Gastrocnemius medialis (tissue), 4 donors: ENCODE measurements around the gene TYW1B. TPM values are rescaled to one million over a fixed set of nuclear protein-coding genes. Genes with fewer than 3 reads are reported as not detected.
"Not testable (repeated sequence)": the region's sequence is repeated elsewhere in the genome, so short reads cannot be mapped to it uniquely, and the experiment has no call there.

Experiments
- ATAC-seq, 2 donors: fragments of 150-250 bp; one replicate each; pipeline ENCODE4 v1.9.1; 2016
- DNase-seq, 2 donors: peaks; one replicate each; pipeline ENCODE4 v3.0.0-alpha.2; 2019
- H3K27ac ChIP-seq, 4 donors: fragments of 200-600 bp; sonication (generic); 1 replicate in 1 of 4; 2 replicates in 3 of 4; pipeline ENCODE4 v1.5.1; 2016 to 2018; ENCODE audit warnings: mild to moderate bottlenecking in 2 of 4, moderate library complexity in 1 of 4
- H3K27me3 ChIP-seq, 3 donors: fragments of 200-600 bp; sonication (generic) in 2 of 3; 1 replicate in 1 of 3; 2 replicates in 2 of 3; pipeline versions ENCODE4 v1.5.1 to v1.6.0; 2016 to 2019; ENCODE audit warnings: mild to moderate bottlenecking in 1 of 3, moderate library complexity in 1 of 3
- H3K36me3 ChIP-seq, 2 donors: fragments of 200-600 bp; sonication (generic) in 1 of 2; one replicate each; pipeline ENCODE4 v1.5.1; 2017 to 2018
- H3K4me1 ChIP-seq, 2 donors: fragments of 200-600 bp; sonication (generic) in 1 of 2; one replicate each; pipeline ENCODE4 v1.5.1; 2016 to 2017; ENCODE audit warnings: mild to moderate bottlenecking in 2 of 2
- H3K4me3 ChIP-seq, 4 donors: fragments of 200-600 bp; sonication (generic) in 3 of 4; 1 replicate in 1 of 4; 2 replicates in 3 of 4; pipeline ENCODE4 v1.5.1; 2016 to 2019; ENCODE audit warnings: mild to moderate bottlenecking in 2 of 4
- H3K9me3 ChIP-seq, 3 donors: fragments of 200-600 bp; sonication (generic) in 2 of 3; 1 replicate in 1 of 3; 2 replicates in 2 of 3; pipeline ENCODE4 v1.5.1; 2016 to 2019
- CTCF ChIP-seq, 5 experiments: fragments of 450-650 bp in 3 of 5; fragments of 200-600 bp in 2 of 5; sonication (generic) in 2 of 5; IDR thresholded peaks in 4 of 5; conservative IDR thresholded peaks in 1 of 5; 1 replicate in 4 of 5; 2 replicates in 1 of 5; pipeline ENCODE4 v1.5.1; 2016 to 2019; ENCODE audit warnings: antibody characterized with exemption in 5 of 5, mild to moderate bottlenecking in 3 of 5, moderate library complexity in 3 of 5
- POLR2A ChIP-seq, 2 donors: fragments of 450-650 bp; IDR thresholded peaks; one replicate each; pipeline ENCODE4 v1.6.1; 2017; ENCODE audit warnings: antibody characterized with exemption in 2 of 2, mild to moderate bottlenecking in 2 of 2, moderate library complexity in 2 of 2
- in situ Hi-C, 4 donors: fragments of 200-750 bp; cut with MboI; loops; one replicate each; pipeline versions ENCODE4 v1.15.0 to v1.8.0; 2017; ENCODE audit warnings: low sequenced_read_pairs in 4 of 4
- intact Hi-C: fragments of 100-400 bp; cut with DNase I; formaldehyde crosslinking; loops from one replicate; pipeline ENCODE4 v1.15.1; 2023; ENCODE audit warnings: low total_unique reads
- total RNA-seq, 4 donors: library from RNA; depleted of rRNA; stranded (reverse); fragments of >200 nt; gene quantifications; one replicate each; pipeline versions ENCODE4 v1.1.0 to v1.2.3, GENCODE V29; 2016

TYW1B gene
- total RNA-seq, 4 donors from 2014 or later, result 2.5 to 6.0 (median 2.9) TPM

- in situ Hi-C loops, result loop anchor here in 1 of 4 donors (25.0 kb wide), 1 partner anchor 95 kb away; no protein-coding TSS in a partner anchor
- peaks cover 0 to 11% of the 10 kb centered on the region in 2 donors for H3K36me3 ChIP-seq
- DNase-seq, H3K27ac ChIP-seq, intact Hi-C loops, ATAC-seq, H3K4me1 ChIP-seq, H3K4me3 ChIP-seq, H3K9me3 ChIP-seq, H3K27me3 ChIP-seq: not testable (repeated sequence)
Measured at GRCh38 chr7:72817661-72818060, 10.3 kb downstream of the TYW1B start.

GRCh38 chr7:72816370-72817157 lies 11.4 kb downstream of the TYW1B start:
- in situ Hi-C loops, result loop anchor here in 1 of 4 donors (25.0 kb wide), 1 partner anchor 96 kb away; no protein-coding TSS in a partner anchor

DNA sequence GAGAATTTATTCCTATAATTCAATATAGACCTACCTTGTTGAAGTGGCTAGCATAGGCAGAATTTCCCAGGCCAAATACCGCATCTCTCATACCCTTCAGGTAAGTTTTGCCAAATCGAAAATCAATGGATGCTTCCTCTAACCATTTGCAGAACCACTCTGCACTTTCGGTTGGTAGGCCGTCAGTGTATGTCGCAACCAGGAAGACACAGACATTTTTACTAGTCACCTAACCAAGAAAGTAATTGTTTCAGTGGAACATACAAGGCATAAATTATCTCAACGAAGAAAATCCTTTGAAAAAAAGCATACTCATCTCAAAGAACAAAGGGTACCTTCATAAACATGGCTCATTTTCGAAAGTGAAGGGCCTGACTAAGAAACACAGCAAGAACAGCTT lies 17.6 kb downstream of the TYW1B start:
- ATAC-seq, DNase-seq, H3K4me3 ChIP-seq, H3K4me1 ChIP-seq, H3K27me3 ChIP-seq, H3K27ac ChIP-seq, intact Hi-C loops, H3K9me3 ChIP-seq: not testable (repeated sequence)
- in situ Hi-C loops, result loop anchor here in 1 of 4 donors (25.0 kb wide), 1 partner anchor 102 kb away; no protein-coding TSS in a partner anchor
- peaks cover 0 to 11% of the 10 kb centered on the region in 2 donors for H3K36me3 ChIP-seq

More at GRCh38 chr7:72816370-72817157, 11.4 kb downstream of the TYW1B start:
- ATAC-seq, H3K4me1 ChIP-seq, DNase-seq, intact Hi-C loops, H3K27me3 ChIP-seq, H3K27ac ChIP-seq, H3K9me3 ChIP-seq, H3K4me3 ChIP-seq: not testable (repeated sequence)
- H3K36me3 ChIP-seq, result peaks cover 0 to 11% of the 10 kb centered on the region in 2 donors

GRCh38 chr7:72808511-72808910 lies 19.5 kb downstream of the TYW1B start:
- H3K27ac ChIP-seq, H3K4me3 ChIP-seq, ATAC-seq, H3K36me3 ChIP-seq, H3K9me3 ChIP-seq, DNase-seq, H3K27me3 ChIP-seq, H3K4me1 ChIP-seq, intact Hi-C loops: not testable (repeated sequence)
- in situ Hi-C loops, result loop anchor here in 1 of 4 donors (25.0 kb wide), 1 partner anchor 104 kb away; no protein-coding TSS in a partner anchor

DNA sequence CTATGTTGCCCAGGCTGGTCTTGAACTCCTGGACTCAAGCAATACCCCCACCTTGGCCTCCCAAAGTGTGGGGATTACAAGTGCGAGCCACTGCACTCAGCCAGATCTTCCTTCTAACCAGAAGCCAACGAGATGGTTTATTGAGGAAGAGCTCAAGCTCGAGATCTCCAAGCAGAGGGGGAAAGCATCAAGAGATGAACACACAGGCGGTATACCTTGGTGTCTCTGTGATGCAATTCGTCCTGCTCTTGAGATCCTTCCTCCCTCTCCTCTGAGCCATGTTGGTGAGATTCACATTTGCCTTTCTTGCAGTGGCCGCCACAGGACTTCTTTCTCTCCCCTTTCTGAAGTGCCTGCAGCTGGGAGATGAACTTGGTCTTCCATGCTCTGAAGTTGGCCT lies 21.1 kb downstream of the TYW1B start:
- H3K9me3 ChIP-seq, H3K4me3 ChIP-seq, H3K27ac ChIP-seq, H3K4me1 ChIP-seq, ATAC-seq, H3K36me3 ChIP-seq, H3K27me3 ChIP-seq, intact Hi-C loops, DNase-seq: not testable (repeated sequence)
- in situ Hi-C loops, result loop anchor here in 1 of 4 donors (25.0 kb wide), 1 partner anchor 105 kb away; no protein-coding TSS in a partner anchor

- DNase-seq (no peak), ATAC-seq (peak; percentile 19 to 60)
- Histone ChIP-seq H3K9me3 (no peaks in the 10 kb centered on the region), H3K27ac (no peak overlapping the region), H3K27me3 (no peaks in the 10 kb centered on the region), H3K36me3 (no peaks in the 10 kb centered on the region), H3K4me3 (no peak overlapping the region), H3K4me1 (no peaks in the 10 kb centered on the region)
- in situ Hi-C loops (loop anchor here in 1 of 4 donors (25.0 kb wide), 1 partner anchor 106 kb away; no protein-coding TSS in a partner anchor), intact Hi-C loops (no loop called here)
- TF ChIP-seq CTCF (IDR thresholded peaks at IDR 0.05 in 4 of 5, conservative IDR thresholded peaks at IDR 0.05 in 1 of 5) (no peak), POLR2A (IDR thresholded peaks at IDR 0.05) (no peak)
Measured at GRCh38 chr7:72805526-72806494, 22.2 kb downstream of the TYW1B start.

DNA sequence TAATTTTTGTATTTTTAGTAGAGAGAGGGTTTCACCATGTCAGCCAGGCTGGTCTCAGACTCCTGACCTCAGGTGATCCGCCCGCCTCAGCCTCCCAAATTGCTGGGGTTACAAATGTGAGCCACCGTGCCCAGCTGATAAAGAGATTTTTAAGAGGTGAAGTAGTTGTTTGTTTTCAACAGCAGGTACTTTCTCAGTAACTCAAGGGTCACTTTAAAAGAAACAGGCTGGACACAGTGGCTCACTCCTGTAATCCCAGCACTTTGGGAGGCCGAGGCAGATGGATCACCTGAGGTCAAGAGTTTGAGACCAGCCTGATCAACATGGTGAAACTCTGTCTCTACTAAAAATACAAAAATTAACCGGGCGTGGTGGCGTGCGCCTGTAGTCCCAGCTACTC lies 24.2 kb downstream of the TYW1B start:
- intact Hi-C loops, ATAC-seq, H3K9me3 ChIP-seq, H3K4me1 ChIP-seq, H3K36me3 ChIP-seq, H3K27ac ChIP-seq, H3K27me3 ChIP-seq, DNase-seq, H3K4me3 ChIP-seq: not testable (repeated sequence)
- in situ Hi-C loops, result loop anchor here in 1 of 4 donors (25.0 kb wide), 1 partner anchor 109 kb away; no protein-coding TSS in a partner anchor

- H3K4me3 ChIP-seq, H3K36me3 ChIP-seq, DNase-seq, ATAC-seq, intact Hi-C loops, H3K4me1 ChIP-seq, H3K27ac ChIP-seq, H3K9me3 ChIP-seq, H3K27me3 ChIP-seq: not testable (repeated sequence)
- in situ Hi-C loops, result loop anchor here in 1 of 4 donors (25.0 kb wide), 1 partner anchor 111 kb away; no protein-coding TSS in a partner anchor
Measured at GRCh38 chr7:72801564-72801963, 26.4 kb downstream of the TYW1B start.

DNA sequence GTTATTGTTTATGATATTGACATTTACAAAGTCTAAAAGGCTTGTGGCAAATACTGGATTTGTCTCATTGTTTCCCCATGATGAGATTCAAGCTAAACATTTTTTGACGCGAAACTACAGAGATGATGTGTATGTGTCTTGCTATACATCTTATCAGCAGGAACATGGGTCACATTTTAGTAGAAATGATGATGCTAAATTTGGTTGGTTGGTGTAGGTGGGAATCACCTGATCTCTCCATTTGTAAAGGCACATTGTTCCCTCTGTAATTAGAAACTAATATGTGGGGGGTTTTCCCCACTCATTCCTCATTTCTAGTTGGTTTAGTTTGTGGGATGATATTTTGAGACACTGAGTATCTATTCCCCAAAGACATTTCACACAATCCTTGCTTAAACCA lies 32.6 kb downstream of the TYW1B start:
- H3K4me1 ChIP-seq, H3K27ac ChIP-seq, in situ Hi-C loops, H3K36me3 ChIP-seq, H3K4me3 ChIP-seq, H3K27me3 ChIP-seq, DNase-seq, ATAC-seq, H3K9me3 ChIP-seq, intact Hi-C loops: not testable (repeated sequence)
